Stomach (tissue), 4 donors: ENCODE measurements around the gene CNOT2.

ENCODE experiments used
- CTCF ChIP-seq, 7 experiments: fragments of 450-650 bp in 4 of 7; fragments of 200-600 bp in 3 of 7; sonication (generic) in 3 of 7; IDR thresholded peaks; one replicate each; pipeline ENCODE4 v1.5.1; 2016 to 2019; ENCODE audit warnings: antibody characterized with exemption in 7 of 7, control low read depth in 2 of 7, mild to moderate bottlenecking in 1 of 7
- EP300 ChIP-seq: sonication (generic); formaldehyde crosslinking; IDR thresholded peaks from one replicate; pipeline ENCODE4 v1.6.1; 2017; ENCODE audit warnings: antibody characterized with exemption
- POLR2A ChIP-seq, 4 donors: fragments of 450-650 bp; IDR thresholded peaks; one replicate each; pipeline ENCODE4 v1.6.1; 2016; ENCODE audit warnings: antibody characterized with exemption in 4 of 4, control low read depth in 2 of 4, mild to moderate bottlenecking in 1 of 4, moderate library complexity in 1 of 4
- POLR2AphosphoS5 ChIP-seq, 3 donors: sonication (generic); formaldehyde crosslinking; IDR thresholded peaks; one replicate each; pipeline ENCODE4 v1.6.1; 2016; ENCODE audit warnings: antibody characterized with exemption in 3 of 3

GRCh38 chr12:70214972-70215617 lies 28.1 kb upstream of the CNOT2 start:
- no peak for TF ChIP-seq POLR2A (IDR thresholded peaks at IDR 0.05)
- no peak for TF ChIP-seq CTCF (IDR thresholded peaks at IDR 0.05)
- TF ChIP-seq POLR2AphosphoS5 (IDR thresholded peaks at IDR 0.05), result no peak
- TF ChIP-seq EP300, result no peak
